ENCODE data around the gene PELI1.
A peak's percentile ranks its signal among the peaks of the same experiment; 100 is the strongest.

The PELI1 gene, protein sequence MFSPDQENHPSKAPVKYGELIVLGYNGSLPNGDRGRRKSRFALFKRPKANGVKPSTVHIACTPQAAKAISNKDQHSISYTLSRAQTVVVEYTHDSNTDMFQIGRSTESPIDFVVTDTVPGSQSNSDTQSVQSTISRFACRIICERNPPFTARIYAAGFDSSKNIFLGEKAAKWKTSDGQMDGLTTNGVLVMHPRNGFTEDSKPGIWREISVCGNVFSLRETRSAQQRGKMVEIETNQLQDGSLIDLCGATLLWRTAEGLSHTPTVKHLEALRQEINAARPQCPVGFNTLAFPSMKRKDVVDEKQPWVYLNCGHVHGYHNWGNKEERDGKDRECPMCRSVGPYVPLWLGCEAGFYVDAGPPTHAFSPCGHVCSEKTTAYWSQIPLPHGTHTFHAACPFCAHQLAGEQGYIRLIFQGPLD

DNA sequence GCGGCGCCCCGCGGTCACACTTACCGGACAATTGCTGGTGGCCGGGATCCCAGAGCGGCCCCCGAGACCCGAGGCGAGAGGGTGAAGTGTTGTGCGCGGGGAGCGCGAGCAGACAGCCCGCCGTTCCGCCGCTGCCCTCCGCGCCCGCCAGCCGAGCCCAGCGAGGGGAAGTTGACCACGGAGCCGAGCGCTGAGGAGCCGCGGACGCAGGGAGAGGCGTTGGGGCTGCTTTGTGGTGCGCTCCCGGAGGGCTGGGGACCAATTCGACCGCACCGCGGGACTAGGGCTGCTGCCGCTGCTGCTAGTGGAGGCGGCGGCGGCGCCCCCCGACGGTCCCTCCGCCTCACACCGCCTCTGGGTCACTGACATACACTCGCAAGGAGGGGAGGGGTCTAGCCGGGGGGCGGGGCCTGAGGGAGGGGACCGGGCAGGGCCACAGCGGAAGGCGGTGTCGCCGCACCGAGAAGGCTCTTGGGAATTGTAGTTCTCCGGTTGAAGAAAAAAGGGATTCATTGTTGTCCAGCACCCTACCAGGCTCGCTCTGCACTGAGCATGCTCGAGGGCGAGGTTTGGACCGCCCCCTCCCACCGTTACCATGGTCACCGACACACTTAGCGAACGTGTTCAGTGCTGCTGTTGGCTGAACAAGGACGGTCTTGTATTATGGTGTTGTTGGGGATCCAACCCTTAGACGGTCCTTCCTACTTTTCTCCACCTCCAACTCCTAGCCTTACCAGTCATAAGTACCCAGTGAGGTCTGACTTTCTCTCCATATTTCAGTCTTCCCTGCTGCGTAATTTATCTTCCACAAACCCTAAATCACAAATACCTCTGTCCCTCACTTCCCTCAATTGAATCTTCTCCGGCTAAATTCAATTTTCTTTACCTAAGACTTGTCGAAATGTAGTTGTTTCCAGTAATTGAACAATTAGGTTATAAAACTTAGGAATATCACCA lies at the start of gene PELI1:
PELI1 (minus strand) TSS at position 364 of the 957 bp plus-strand sequence. CDS start 36,110 bp downstream, outside the sequence.
- peak; percentile 88 to 91 for DNase-seq (ENCODE audit: low read depth in 2 of 2)

DNA sequence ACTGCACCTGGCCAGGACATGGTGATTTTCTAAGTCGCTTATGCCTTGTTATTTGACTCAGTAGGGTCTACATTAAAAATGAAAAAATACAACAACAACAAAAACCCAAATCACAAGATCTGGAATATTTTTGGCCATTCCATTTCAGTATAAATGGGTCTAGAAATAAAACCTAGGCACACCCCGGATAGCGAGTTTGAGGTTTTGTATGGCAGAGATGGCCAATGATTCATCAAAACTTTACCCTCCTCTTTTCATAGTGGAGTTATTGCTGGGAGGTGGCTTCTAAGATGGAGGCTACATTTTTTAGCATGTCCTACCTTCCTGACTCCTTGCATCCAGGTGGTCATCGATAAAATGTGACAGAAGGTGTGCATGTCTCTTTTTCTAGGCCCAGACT lies 49.3 kb upstream of the PELI1 start:
- no peak for DNase-seq (ENCODE audit: low read depth in 2 of 2)

DNA sequence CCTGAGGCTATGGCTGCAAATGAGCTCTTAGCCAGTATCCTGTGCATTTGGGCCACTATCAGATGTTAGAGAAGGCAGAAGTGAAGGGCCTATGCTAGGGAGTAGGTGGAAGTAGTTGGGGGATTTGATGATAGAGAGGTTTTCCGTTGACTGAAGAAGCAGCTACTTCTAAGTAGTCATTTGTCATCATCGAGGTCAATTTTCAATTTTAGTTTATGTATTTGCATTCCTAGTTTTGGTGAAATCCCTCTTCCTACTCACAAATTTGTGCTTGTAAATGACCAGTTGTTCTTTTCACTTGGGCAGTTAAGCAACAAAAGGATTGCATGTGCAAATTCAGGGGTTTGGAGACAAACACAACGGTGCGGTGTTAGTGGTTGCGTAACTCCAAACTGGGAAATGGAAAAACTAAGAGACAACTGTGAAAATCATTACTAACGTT lies 48.5 kb upstream of the PELI1 start:
- no peak for DNase-seq (ENCODE audit: low read depth in 2 of 2)

DNA sequence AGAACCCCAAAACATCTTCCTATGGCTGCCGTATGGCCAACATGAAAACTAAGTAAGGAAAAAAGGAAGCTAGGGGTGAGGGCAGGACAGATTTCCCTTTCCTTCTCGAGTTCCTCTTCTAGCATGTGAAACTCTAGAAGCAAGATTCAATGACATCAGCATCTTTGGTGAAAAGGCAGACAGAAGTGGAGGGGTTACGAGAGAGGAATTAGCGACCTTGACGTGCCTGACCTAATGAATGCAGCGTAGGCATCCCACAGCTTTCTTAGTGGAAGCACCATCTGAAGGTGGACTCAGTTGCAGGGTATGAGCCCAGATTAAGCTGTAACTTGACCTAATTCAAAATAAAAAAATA lies 47.9 kb upstream of the PELI1 start:
- no peak for DNase-seq (ENCODE audit: low read depth in 2 of 2)

DNA sequence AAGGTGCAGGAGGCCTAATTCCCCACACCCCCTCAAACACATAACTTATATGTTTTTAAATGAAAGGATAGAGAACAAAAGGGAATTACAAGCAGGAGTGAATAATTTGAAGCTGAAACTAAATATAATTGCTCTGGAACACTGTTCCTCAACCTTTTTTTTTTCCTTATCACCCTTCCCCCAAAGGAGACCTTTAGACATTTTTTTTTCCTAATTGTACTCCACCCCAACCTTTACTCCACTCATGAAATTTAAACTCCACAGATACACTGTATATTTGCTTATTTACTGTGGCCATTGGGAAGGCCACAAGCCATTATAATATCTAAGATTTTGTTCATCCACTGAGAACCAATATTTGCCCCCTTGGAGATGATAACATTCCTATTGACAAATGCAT lies 45.4 kb upstream of the PELI1 start:
- no peak for DNase-seq (ENCODE audit: low read depth in 2 of 2)

DNA sequence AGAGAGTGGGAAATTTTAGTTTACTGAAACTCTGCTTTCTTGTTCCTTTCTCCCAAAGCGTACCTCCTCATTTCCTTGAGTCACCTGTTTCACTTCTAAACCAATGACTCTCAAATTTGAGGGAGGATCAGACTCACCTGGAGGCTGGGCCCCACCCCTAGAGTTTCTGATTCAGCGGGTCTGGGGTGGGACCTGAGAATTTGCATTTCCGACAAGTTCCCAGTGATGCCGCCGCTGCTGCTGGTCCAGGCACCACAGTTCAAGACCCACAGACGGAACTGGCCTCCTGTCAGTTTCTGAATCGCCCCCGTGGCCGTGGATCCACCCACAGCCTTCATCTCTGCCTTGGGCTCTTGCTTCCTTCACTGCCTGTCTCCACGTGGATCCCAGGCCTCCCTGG lies 44.9 kb upstream of the PELI1 start:
- no peak for DNase-seq (ENCODE audit: low read depth in 2 of 2)

DNA sequence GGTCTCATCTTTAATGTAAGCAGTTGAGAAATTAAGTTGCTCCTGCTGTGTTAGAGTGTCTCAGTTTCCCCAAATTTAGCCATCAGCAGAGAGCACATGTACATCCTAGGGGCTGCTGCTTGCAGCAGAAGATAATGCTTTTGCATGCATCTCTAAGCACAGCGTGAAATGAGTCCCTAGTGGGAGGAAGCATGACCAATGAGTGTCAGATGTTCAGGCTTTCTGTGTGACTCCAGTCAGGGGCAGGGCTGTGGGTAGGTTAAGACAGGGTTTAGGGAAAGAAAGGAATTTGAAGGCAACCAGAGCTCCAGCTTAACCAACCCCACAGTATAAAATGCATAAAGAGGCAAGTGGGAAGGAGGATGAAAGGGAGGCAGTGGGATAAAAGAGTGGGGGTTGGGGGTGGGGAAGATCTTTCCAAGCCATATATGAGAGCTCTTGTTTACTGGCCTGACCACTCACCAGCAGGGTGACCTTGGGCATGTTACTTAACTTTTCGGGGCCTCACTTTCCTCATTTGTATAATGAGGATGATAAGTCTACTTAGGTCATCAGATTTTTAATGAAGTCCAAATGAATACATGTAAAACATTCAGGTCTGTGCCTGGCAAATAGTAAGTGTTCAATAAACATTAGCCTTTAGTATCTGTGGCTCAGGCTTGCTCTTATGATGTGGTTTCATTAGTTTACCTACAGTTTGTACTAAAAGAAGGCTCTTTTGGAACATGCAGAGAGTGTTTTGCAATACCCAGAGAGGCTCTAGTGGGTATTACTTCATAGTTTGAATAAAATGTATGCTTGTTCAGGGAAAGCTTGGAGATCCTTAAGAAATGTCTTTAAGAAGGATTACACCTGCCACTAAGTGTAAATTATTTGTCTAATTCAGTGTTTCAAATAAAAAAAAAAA lies 42.7 kb upstream of the PELI1 start:
- no peak for DNase-seq (ENCODE audit: low read depth in 2 of 2)

DNA sequence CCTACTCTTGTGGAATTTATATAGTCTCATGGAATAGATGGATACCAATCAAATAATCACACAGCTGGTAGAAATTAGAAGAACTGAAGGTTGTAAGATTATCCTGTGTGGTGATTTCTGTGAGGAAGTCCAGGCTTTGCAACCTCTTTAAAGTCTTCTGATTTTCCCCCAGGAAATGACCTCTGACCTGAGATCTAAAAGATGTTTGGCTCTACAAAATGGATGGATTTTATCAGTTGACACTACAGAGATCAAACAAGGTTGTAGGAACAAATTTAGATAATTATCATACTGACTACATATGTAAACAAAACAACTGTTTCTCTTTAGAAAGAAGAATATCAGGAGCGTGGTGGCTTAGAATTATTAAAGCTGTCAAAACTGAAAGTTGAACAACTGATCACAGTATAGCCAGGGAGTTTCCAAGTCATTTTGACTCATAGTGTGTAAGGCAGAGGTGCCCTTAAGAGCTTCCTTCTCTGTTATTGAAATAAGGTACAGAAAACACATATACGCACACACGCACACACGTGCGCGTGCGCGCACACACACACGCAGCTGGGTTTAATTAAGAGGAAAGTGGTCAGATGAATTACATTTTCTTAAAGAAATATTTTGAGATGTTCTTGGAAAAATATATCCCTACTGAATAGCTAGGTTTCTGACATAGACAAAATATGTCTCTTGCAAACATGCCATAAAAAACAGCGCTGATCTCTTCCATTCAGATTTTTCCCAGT lies 35.5 kb upstream of the PELI1 start:
- no peak for DNase-seq (ENCODE audit: low read depth in 2 of 2)

DNA sequence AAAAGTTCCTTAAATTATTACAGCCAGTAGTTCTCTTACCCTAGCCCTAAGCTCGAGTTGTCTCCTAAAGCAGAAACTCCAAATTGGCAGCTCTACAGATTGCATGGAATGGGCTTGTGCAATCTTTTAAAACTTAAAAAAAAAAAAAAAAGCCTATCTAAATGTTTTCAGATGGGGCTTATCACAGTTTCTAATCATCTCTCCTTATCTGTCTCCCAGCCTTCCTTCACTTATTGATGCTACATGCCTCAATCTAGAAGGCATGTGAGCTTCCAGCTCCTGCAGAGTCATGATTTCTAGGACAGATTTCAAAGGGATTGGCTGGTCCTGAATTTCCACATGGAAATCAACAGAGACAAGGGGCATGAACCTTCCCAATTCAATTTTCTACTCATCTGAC lies 33.1 kb upstream of the PELI1 start:
- DNase-seq (ENCODE audit: low read depth in 2 of 2), result no peak

DNA sequence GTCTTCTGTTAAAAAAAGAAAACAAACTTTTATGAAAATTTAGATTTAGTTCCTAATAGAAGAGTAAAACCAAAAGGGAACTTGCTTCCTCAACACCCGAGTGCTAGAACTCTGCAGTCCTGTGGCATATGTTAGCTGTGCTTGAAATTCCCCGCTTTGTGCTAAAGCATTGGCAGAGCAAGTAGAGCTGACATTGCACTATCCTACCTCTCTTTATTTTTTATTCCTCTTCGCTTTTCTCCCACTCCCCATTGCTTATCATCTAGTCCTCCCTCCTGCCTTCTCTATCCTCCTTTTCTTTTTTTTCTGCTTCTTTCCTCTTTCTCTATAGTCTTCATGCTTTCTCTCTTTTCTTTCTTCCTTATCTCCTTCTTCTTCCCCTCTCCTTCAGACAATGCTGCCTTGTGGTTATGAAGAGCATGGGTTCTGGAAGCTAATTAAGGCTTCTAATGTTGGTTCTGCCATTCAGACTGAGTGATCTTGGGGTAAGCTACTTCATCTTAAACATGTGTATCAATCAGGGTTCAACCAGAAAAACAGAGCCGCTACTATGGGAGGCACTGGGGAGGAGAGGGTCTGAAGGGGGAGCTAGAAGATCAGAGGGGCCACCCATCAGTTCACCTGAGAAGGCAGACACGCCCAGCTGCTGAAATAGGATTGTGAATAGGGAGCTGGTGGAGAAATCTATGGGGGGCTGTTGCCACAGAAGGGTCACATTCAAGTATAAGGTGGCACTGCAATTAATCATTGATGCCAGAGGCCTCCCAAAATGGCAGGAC lies 31.4 kb upstream of the PELI1 start:
- DNase-seq (ENCODE audit: low read depth in 2 of 2), result no peak

DNA sequence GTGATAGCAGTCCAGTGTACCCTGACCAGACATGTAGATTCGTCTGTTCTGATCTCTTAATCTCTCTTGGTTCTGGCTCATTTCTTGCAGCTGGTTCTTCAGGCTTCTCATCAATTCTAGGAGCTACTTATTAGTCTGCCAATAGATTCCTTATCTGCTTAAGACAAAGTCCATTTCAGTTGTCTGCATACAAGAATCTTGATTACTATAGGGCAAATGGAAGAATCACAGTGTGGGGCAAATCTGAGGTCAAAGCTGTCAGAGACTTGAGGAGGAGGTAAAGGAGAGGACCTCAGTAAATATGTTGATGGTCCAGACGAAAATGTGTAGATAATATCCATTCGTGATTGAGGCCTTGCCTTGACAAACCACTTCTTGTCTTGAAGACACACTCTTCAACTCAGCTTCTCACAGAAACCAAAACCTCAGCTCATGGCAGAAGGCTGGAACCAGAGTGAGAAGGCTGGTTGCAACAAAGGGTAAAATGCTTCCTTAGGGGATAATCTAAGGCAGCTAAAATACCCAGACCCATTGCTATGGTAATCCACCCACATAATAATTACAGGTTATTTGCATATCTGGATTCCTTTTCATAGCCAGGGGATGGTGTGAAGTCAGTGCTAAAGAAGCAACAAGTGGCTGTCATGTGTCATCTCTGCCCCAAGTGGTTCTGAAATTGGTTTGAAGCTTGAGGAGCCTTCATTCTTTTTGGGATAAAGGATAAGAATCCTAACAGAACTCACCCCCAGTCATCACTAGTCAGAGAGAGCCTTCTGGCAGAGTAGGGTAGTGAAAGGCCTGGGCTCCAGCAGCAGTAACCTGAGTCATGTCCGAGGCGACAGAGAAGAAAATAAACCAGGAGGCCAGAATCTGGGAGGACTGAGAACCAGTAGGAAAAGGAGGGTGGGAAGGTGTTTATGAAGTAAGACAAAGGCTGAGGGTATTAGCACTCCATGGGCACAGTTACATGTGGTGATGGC lies 29.2 kb upstream of the PELI1 start:
- DNase-seq (ENCODE audit: low read depth in 2 of 2), result no peak

DNA sequence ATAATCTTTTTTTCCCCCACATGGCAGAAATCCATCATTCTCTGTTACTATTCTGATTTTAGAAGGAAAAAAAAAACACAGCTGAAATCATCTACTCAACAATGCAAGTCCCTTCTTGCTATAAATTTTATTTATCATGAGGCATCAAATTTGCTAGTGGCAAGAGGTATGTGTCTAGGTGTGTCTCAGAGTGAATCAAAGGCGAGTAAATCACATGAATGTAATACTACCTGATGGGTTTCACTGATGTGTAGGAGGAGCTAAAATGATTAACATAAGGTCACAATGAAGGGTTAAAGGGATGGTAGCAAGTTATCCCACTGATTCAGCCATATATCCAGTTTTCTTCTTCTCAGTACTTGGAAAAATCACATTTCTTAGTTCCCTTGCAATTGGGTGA lies 24.5 kb upstream of the PELI1 start:
- DNase-seq (ENCODE audit: low read depth in 2 of 2), result no peak

DNA sequence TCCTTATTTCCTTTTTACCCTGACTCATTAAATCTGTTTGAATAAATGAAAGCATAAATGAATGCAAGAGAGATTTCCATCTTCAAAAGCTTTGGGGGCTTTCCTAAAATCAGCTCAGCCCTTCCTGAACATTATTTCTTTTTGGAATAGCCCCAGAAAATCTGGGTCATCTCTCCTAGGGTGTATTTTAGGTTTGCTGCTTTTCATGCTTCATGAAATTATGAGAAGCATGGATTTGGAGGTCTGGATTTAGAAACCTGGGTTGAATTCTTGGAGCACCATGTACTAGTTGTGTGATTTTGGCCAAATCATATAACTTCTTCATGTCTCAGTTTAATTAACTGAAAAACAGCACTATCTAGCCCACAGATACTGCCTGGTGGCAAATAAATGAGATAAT lies 24.0 kb upstream of the PELI1 start:
- no peak for DNase-seq (ENCODE audit: low read depth in 2 of 2)

DNA sequence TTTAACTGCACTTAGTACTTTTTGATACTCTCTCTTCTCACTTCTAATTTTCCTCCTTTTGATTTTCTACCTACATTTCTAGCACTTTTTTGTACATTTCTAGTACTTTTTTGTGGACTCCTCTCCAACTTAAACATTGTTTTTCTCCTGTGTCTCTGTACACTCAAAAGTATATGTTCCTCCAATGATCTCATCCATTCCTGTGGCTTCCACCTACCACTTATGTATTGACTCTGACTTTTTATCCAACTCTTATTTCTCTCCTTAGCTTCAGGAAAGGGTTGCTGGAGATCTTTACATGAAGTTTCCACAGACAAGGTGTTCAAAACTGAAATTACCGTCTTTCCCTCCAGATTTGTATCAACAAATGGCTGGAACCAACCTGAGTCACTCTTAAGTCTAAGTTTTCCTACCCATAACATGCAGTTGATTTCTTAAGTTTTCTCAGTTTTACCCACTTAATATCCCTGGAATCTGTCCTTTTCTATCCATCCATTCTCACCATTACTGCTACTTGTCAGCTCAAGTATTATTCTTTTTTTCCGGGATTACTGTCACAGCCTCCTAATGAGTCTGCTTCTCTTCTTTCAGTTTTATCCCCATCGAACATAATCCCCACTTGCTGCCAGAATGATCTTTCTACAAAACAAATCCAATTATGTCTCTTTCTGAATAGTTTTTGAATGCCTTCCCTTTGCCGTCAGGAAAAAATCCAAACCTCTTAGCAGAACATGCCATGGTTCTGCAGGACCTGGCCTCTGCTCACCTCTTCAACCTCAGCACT lies 22.6 kb upstream of the PELI1 start:
- no peak for DNase-seq (ENCODE audit: low read depth in 2 of 2)

DNA sequence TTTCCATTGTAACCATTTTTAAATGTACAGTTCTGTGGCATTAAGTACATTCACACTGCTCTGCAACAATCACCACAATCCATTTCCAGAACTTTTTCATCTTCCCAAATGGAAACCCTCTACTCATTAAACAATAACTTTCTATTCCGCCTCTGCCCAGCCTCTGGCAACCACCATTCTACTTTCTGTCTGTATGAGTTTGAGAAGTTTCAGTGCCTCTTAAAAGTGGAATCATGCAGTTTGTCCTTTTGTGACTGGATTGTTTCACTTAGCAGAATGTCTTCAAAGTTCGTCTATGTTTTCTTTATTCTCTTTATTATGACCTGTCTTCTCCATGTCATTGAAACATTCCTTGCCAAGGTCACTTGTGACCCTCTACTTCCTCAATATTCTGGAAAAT lies 22.0 kb upstream of the PELI1 start:
- no peak for DNase-seq (ENCODE audit: low read depth in 2 of 2)

DNA sequence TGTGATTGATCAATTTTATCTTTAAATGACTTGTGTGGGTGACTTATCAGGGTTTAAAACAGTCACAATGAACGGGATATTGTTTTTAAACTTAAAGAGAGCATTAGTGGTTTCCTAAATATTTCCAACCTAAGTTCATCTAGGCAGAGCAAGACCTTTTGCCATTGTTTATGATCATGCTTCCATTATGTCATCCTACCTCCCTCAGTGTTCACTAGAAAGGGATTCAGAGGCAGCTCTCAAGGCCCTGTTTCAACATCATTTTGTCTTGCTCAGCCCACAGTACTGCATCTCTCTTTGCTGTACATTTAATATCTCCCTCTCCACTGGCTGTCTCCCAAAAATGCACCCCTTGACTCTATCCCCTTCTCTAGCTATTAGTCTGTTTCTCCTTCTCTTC lies 21.5 kb upstream of the PELI1 start:
- no peak for DNase-seq (ENCODE audit: low read depth in 2 of 2)

DNA sequence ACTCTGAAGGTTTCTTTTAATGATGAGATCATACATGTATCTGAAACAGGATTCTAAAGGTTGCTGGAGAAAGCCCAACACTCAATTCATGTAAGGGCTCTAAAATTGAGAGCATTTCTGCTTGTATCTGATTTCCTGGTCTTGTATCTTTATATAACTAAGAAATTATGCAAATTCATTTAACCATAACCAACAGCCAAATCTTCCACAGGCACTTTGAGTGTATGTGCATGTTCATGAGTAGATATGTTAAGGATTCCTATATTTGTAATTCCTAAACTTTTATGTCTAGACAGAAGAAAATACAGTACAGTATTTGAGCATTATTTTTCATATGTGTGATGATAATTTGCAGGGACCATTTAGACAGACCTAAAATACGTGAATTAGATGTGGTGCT lies 20.4 kb upstream of the PELI1 start:
- no peak for DNase-seq (ENCODE audit: low read depth in 2 of 2)

DNA sequence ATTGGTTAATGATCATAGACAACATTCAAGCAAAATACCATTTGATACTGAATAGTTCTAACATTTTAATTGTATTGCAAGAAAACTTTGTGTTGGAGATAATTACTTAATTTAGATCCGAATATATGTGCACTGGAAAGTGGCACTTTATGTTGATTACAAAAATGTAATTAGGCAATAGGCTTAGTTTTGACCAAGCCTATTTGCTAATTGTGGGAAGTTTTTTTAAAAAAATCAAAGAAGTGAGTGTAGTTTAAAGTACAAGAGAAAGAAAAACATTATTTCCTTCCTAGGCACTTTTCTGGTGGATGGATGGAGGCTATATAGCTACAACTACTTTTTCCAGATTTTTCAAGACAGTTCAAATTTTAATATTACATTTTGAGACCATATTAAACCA lies 18.3 kb upstream of the PELI1 start:
- DNase-seq (ENCODE audit: low read depth in 2 of 2), result no peak

Measured in stimulated activated CD8-positive, alpha-beta memory T cell treated with anti-CD3 and anti-CD28 coated beads, Interleukin-2, amount 100 ng/mL, for 48 hours (primary cell).